HG02885 (cell line): Measurements from ENCODE around the gene EMILIN1.
"Not testable (repeated sequence)": the region's sequence is repeated elsewhere in the genome, so short reads cannot be mapped to it uniquely, and the experiment has no call there.

ENCODE experiments used
- ATAC-seq: cut with Tn5 transposase; IDR thresholded peaks from one replicate; pipeline ENCODE4 v1.9.1; 2021; ENCODE audit warnings: mild to moderate bottlenecking; ENCODE audit not compliant: unreplicated experiment, poor library complexity

EMILIN1 gene

GRCh38 chr2:27117995-27118524, 39.6 kb downstream of the EMILIN1 start:
- no peak for ATAC-seq

GRCh38 chr2:27118525-27119329, 40.3 kb downstream of the EMILIN1 start, which contains the start of gene CGREF1:
TSS of gene CGREF1 (minus strand) at chr2:27119128. CDS start at chr2:27104366, 14,762 bp downstream.
- no peak for ATAC-seq

GRCh38 chr2:27119330-27119670, 40.9 kb downstream of the EMILIN1 start:
- not testable (repeated sequence) for ATAC-seq

- no peak for ATAC-seq
These were observed 43.5 kb downstream of the EMILIN1 start for GRCh38 chr2:27121906-27122305.

- ATAC-seq: no peak
These were observed 44.4 kb downstream of the EMILIN1 start for GRCh38 chr2:27122791-27123190.

- ATAC-seq: peak; percentile 73
These were observed 45.1 kb downstream of the EMILIN1 start, which contains the start of gene ABHD1 for GRCh38 chr2:27123302-27124150. TSS of gene ABHD1 (plus strand) at chr2:27123815. CDS start at chr2:27123949, 134 bp downstream.

GRCh38 chr2:27125104-27125503, 46.7 kb downstream of the EMILIN1 start:
- no peak for ATAC-seq

- ATAC-seq: no peak
These were observed 47.9 kb downstream of the EMILIN1 start for GRCh38 chr2:27126252-27126710.

- ATAC-seq: no peak
These were observed 49.7 kb downstream of the EMILIN1 start for GRCh38 chr2:27127883-27128667.

- no peak for ATAC-seq
These were observed 50.5 kb downstream of the EMILIN1 start for GRCh38 chr2:27128668-27129571.

GRCh38 chr2:27130396-27130795, 52.0 kb downstream of the EMILIN1 start:
- ATAC-seq: no peak

GRCh38 chr2:27131429-27131828, 53.0 kb downstream of the EMILIN1 start:
- ATAC-seq: no peak

- ATAC-seq: no peak
These were observed 54.9 kb downstream of the EMILIN1 start for GRCh38 chr2:27133195-27133875.

GRCh38 chr2:27133905-27134780, 55.7 kb downstream of the EMILIN1 start, which contains the start of gene PREB:
TSS of gene PREB (minus strand) at chr2:27134636. CDS start at chr2:27134421, 215 bp downstream.
- peak; percentile 91 for ATAC-seq

- ATAC-seq: no peak
These were observed 56.5 kb downstream of the EMILIN1 start for GRCh38 chr2:27134781-27135477.

- ATAC-seq: no peak
These were observed 57.1 kb downstream of the EMILIN1 start for GRCh38 chr2:27135478-27135955.
